ENCODE measurements around the gene ING3. TPM values are rescaled to one million over a fixed set of nuclear protein-coding genes. Genes with fewer than 3 reads are reported as not detected.

Gene ING3
- total and polyA plus RNA-seq, 9 of the 15 experiments (the other 6 are each of a cell fraction or from before 2014, with no cell fraction given) = 22.8 to 233 (median 50.4) TPM

GRCh38 chr7:120950539-120951308 lies at the start of gene ING3 (continued):
- TF ChIP-seq HMBOX1 (IDR thresholded peaks at IDR 0.05) = no peak; the same call in 1 of the 2 replicates
- no peak for TF ChIP-seq HSF4 (CRISPR knock-in tag; IDR thresholded peaks at IDR 0.05; ENCODE audit: borderline replicate concordance)
- TF ChIP-seq NONO (IDR thresholded peaks at IDR 0.05; ENCODE audit: low read depth in 2 of 2, low read length in 1 of 2) = no peak; a peak in 1 of 4 replicates
- 0 out of 2 replicates have a peak, but pooled peaks have one; percentile 18 for TF ChIP-seq PTBP1 (IDR thresholded peaks at IDR 0.05; ENCODE audit: low read depth, low read length)
- TF ChIP-seq PHB (CRISPR knock-in tag; IDR thresholded peaks at IDR 0.05) = no peak
- TF ChIP-seq MYNN (IDR thresholded peaks at IDR 0.05) = no peak; the same call in 1 of the 2 replicates
- TF ChIP-seq MYNN (CRISPR knock-in tag; IDR thresholded peaks at IDR 0.05) = no peak
- TF ChIP-seq NCOA1 (IDR thresholded peaks at IDR 0.05; ENCODE audit: low read depth) = peak; percentile 75
- no peak; the same call in 1 of the 2 replicates for TF ChIP-seq ZHX1 (conservative IDR thresholded peaks at IDR 0.05; ENCODE audit: low read length)
- TF ChIP-seq XRCC4 (IDR thresholded peaks at IDR 0.05; ENCODE audit: extremely low read depth, insufficient read depth, insufficient read length) = no peak
- TF ChIP-seq JUND (IDR thresholded peaks at IDR 0.05; ENCODE audit: borderline replicate concordance, low read depth, low read length) = peak; percentile 91
- TF ChIP-seq JUND (tag; IDR thresholded peaks at IDR 0.05; ENCODE audit: borderline replicate concordance, low read depth, low read length) = peak; percentile 64; the same call in 1 of the 3 replicates
- TF ChIP-seq MTA3 (IDR thresholded peaks at IDR 0.05; ENCODE audit: borderline replicate concordance) = peak; percentile 50; the same call in 1 of the 2 replicates
- no peak for TF ChIP-seq SMARCA4 (IDR thresholded peaks at IDR 0.05)
- TF ChIP-seq NFIC (IDR thresholded peaks at IDR 0.05) = no peak
- no peak for TF ChIP-seq FOXO4 (CRISPR knock-in tag; IDR thresholded peaks at IDR 0.05)
- TF ChIP-seq PCBP1 (IDR thresholded peaks at IDR 0.05; ENCODE audit: low read depth, low read length, poor library complexity, severe bottlenecking) = peak; percentile 98
- no peak for TF ChIP-seq MCM5 (IDR thresholded peaks at IDR 0.05; ENCODE audit: low read depth)
- no peak for TF ChIP-seq ZFX (CRISPR knock-in tag; IDR thresholded peaks at IDR 0.05)
- TF ChIP-seq ASH1L (IDR thresholded peaks at IDR 0.05; ENCODE audit: borderline replicate concordance, low read depth, partially characterized antibody) = peak; percentile 62
- TF ChIP-seq COPS2 (conservative IDR thresholded peaks at IDR 0.05) = no peak
- TF ChIP-seq CCAR2 (IDR thresholded peaks at IDR 0.05; ENCODE audit: low read depth, low read length) = no peak
- peak; percentile 61; the same call in 1 of the 2 replicates for TF ChIP-seq MXI1 (IDR thresholded peaks at IDR 0.05; ENCODE audit: low read depth, low read length)
- peak; percentile 98 for TF ChIP-seq EGR1 (conservative IDR thresholded peaks at IDR 0.05)
- TF ChIP-seq KHSRP (IDR thresholded peaks at IDR 0.05) = peak; percentile 73; the same call in 1 of the 2 replicates
